Stimulated activated CD8-positive, alpha-beta memory T cell treated with anti-CD3 and anti-CD28 coated beads, Interleukin-2, amount 100 ng/mL, for 48 hours (primary cell): ENCODE measurements around the gene RABGGTA.
"Not testable (repeated sequence)": the region's sequence is repeated elsewhere in the genome, so short reads cannot be mapped to it uniquely, and the experiment has no call there.

ENCODE experiments used
- DNase-seq, 2 donors: peaks; one replicate each; pipeline ENCODE4 v3.0.0-alpha.2; 2020; ENCODE audit warnings: low read depth in 2 of 2

The RABGGTA gene

GRCh38 chr14:24260780-24261157 is 10.6 kb downstream of the RABGGTA start:
- no peak for DNase-seq

- no peak for DNase-seq
These were observed 11.2 kb downstream of the RABGGTA start for GRCh38 chr14:24260026-24260779.

GRCh38 chr14:24259282-24260025 is 11.9 kb downstream of the RABGGTA start:
- no peak for DNase-seq

- DNase-seq, result no peak
These were observed 12.7 kb downstream of the RABGGTA start for GRCh38 chr14:24258548-24259265.

GRCh38 chr14:24258119-24258518 is 13.3 kb downstream of the RABGGTA start:
- DNase-seq, result no peak

GRCh38 chr14:24256960-24257359 is 14.4 kb downstream of the RABGGTA start:
- no peak for DNase-seq

- no peak for DNase-seq
These were observed 15.3 kb downstream of the RABGGTA start for GRCh38 chr14:24255931-24256711.

GRCh38 chr14:24255438-24255837 is 16.0 kb downstream of the RABGGTA start:
- DNase-seq, result no peak

- no peak for DNase-seq
These were observed 16.6 kb downstream of the RABGGTA start for GRCh38 chr14:24254630-24255392.

GRCh38 chr14:24253936-24254335 is 17.5 kb downstream of the RABGGTA start:
- DNase-seq, result no peak

- DNase-seq, result no peak
These were observed 18.9 kb downstream of the RABGGTA start for GRCh38 chr14:24252289-24253124.

- no peak for DNase-seq
These were observed 19.5 kb downstream of the RABGGTA start for GRCh38 chr14:24251880-24252288.

- no peak for DNase-seq
These were observed 21.0 kb downstream of the RABGGTA start for GRCh38 chr14:24250354-24250753.

- no peak for DNase-seq
These were observed 22.0 kb downstream of the RABGGTA start for GRCh38 chr14:24249230-24250021.

GRCh38 chr14:24247422-24247821 is 24.0 kb downstream of the RABGGTA start:
- no peak for DNase-seq

GRCh38 chr14:24246765-24247212 is 24.6 kb downstream of the RABGGTA start:
- no peak for DNase-seq

- not testable (repeated sequence) for DNase-seq
These were observed 26.0 kb downstream of the RABGGTA start for GRCh38 chr14:24245350-24245749.

GRCh38 chr14:24243336-24243836 is 28.0 kb downstream of the RABGGTA start:
- DNase-seq, result no peak
